HG02943 (cell line): ENCODE measurements around the gene P2RY8.

ENCODE experiments used
- ATAC-seq: cut with Tn5 transposase; IDR thresholded peaks from one replicate; pipeline ENCODE4 v1.9.1; 2021; ENCODE audit warnings: mild to moderate bottlenecking, low read depth, moderate library complexity; ENCODE audit not compliant: unreplicated experiment

The P2RY8 gene

GRCh38 chrX:1466971-1467561 is 69.9 kb downstream of the P2RY8 start:
- ATAC-seq: peak; percentile 52

- ATAC-seq: no peak
These were observed 70.7 kb downstream of the P2RY8 start for GRCh38 chrX:1466232-1466661.

GRCh38 chrX:1465286-1466231 is 71.4 kb downstream of the P2RY8 start:
- no peak for ATAC-seq

DNA sequence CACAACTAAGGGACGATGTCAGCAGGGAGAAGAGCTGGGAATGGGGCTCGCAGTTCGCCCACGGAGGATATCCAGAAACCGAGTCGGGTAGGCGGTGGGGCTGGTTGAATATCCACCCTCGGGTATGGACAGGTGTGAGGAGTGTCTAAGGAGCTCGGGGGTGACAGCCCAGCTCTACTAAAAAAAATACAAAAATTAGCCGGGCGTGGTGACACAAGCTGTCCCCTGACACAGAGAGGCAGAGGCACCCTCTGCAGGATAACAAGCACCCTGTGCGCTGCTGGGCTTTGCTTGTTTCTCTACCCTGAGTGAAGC is 72.1 kb downstream of the P2RY8 start:
- no peak for ATAC-seq

GRCh38 chrX:1464041-1464970 is 72.7 kb downstream of the P2RY8 start:
- no peak for ATAC-seq

- ATAC-seq: no peak
These were observed 73.4 kb downstream of the P2RY8 start for GRCh38 chrX:1463581-1463980.

GRCh38 chrX:1462596-1463251 is 74.3 kb downstream of the P2RY8 start:
- no peak for ATAC-seq

GRCh38 chrX:1462110-1462509 is 74.9 kb downstream of the P2RY8 start:
- ATAC-seq: no peak

GRCh38 chrX:1455948-1456280 is 81.1 kb downstream of the P2RY8 start:
- no peak for ATAC-seq

- ATAC-seq: peak; percentile 41
These were observed 82.8 kb downstream of the P2RY8 start for GRCh38 chrX:1453951-1454785.

DNA sequence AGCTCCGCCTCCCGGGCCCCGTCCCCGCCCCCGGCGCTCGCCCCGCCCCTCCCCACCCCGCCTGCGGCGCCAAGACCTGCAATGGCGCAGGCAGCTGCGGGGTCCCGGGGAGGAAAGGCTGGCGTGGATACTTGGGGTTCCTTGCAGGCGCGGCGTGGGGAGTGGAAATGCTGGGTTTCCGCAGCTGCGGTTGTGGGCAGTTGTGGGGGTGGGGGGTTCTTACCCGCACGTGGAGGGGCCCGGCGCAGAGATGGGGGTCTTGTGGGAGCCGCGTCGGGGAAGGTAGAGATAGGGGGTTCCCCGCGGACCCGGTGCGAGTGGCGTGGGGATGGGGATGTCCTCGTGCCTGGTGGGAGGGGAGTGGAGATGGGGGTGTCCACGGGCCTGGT is 83.6 kb downstream of the P2RY8 start:
- peak; percentile 37 for ATAC-seq

- ATAC-seq: peak; percentile 60
These were observed 84.2 kb downstream of the P2RY8 start, which contains the start of gene ASMTL for GRCh38 chrX:1452516-1453394. Gene ASMTL (minus strand): TSS chrX:1452909. CDS start chrX:1452840, 69 bp downstream.

GRCh38 chrX:1451661-1452515 is 85.1 kb downstream of the P2RY8 start:
- ATAC-seq: no peak

DNA sequence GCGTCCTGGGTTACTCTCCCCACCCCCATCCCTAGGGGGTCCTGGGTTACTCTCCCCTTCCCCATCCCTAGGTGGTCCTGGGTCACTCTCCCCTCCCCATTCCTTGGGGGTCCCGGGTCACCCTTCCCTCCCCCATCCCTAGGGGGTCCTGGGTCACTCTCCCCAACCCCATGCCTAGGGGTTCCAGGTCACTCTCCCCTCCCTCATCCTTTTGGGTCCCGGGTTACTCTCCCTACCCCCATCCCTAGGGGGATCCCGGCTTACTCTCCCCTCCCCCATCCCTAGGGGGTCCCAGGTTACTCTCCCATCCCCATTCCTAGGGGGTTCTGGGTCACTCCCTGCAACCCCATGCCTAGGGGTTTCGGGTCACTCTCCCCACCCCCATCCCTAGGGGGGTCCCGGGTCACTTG is 85.7 kb downstream of the P2RY8 start:
- ATAC-seq: no peak

GRCh38 chrX:1450361-1451161 is 86.4 kb downstream of the P2RY8 start:
- no peak for ATAC-seq

DNA sequence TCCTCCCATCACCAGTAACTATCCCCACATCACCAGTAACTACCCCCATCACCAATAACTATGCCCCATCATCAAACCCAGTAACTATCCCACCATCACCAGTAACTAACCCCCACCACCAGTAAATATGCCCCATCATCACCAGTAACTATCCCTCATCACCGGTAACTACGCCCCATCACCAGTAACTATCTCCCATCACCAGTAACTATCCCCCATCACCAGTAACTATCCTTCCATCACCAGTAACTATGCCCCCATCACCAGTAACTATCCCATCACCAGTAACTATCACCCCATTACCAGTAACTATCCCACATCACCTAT is 87.2 kb downstream of the P2RY8 start:
- ATAC-seq: no peak
